SK-N-SH treated with all-trans-retinoic acid at 6 μM for 48 hours (cell line): ENCODE measurements around the gene OBP2A.

Source experiments
- BACH2 ChIP-seq: fragments of 250-450 bp; sonication (Bioruptor Pico); IDR thresholded peaks from 2 replicates; pipeline ENCODE4 v1.9.0; 2021; ENCODE audit warnings: mild to moderate bottlenecking, borderline replicate concordance
- OSR1 ChIP-seq: fragments of 250-450 bp; sonication (Bioruptor Pico); IDR thresholded peaks from 2 replicates; pipeline ENCODE4 v1.8.0; 2022; ENCODE audit warnings: moderate library complexity, mild to moderate bottlenecking, inconsistent platforms
- PATZ1 ChIP-seq: fragments of 250-450 bp; sonication (Bioruptor Pico); IDR thresholded peaks from 2 replicates; pipeline ENCODE4 v1.8.0; 2020; ENCODE audit warnings: mild to moderate bottlenecking, moderate library complexity, borderline replicate concordance
- POU6F1 ChIP-seq: fragments of 250-450 bp; sonication (Bioruptor Pico); IDR thresholded peaks from 2 replicates; pipeline ENCODE4 v1.8.0; 2021; ENCODE audit warnings: low read depth, mild to moderate bottlenecking, moderate library complexity, borderline replicate concordance
- SNAI2 ChIP-seq: fragments of 250-450 bp; sonication (Bioruptor Pico); IDR thresholded peaks from 2 replicates; pipeline ENCODE4 v1.5.0; 2020; ENCODE audit warnings: mild to moderate bottlenecking, moderate library complexity
- TCF4 ChIP-seq: fragments of 250-450 bp; sonication (Bioruptor Pico); IDR thresholded peaks from 2 replicates; pipeline ENCODE4 v1.8.0; 2021; ENCODE audit warnings: mild to moderate bottlenecking, moderate library complexity, borderline replicate concordance

- no peak for TF ChIP-seq TCF4 (CRISPR knock-in tag)
- TF ChIP-seq POU6F1 = no peak
- no peak for TF ChIP-seq OSR1 (CRISPR knock-in tag)
- TF ChIP-seq SNAI2 = no peak
- no peak for TF ChIP-seq BACH2 (CRISPR knock-in tag)
- no peak for TF ChIP-seq PATZ1
Measured at GRCh38 chr9:135562235-135562745, 16.4 kb downstream of the OBP2A start.
